ENCODE measurements around the gene SLC35F4.

Gene SLC35F4

GRCh38 chr14:57854571-57854970, 11.3 kb downstream of the SLC35F4 start:
- in situ Hi-C loops (cut with MboI; ENCODE audit: low pct_unique_long_range_greater_than_20kb, low sequenced_read_pairs), result no loop called here
- DNase-seq, result no peak

GRCh38 chr14:57851354-57851753, 14.5 kb downstream of the SLC35F4 start:
- in situ Hi-C loops (cut with MboI; ENCODE audit: low pct_unique_long_range_greater_than_20kb, low sequenced_read_pairs), result no loop called here
- no peak for DNase-seq

GRCh38 chr14:57848786-57849185, 17.1 kb downstream of the SLC35F4 start:
- DNase-seq, result no peak
- in situ Hi-C loops (cut with MboI; ENCODE audit: low pct_unique_long_range_greater_than_20kb, low sequenced_read_pairs), result no loop called here

- in situ Hi-C loops (cut with MboI; ENCODE audit: low pct_unique_long_range_greater_than_20kb, low sequenced_read_pairs), result no loop called here
These were observed 17.5 kb downstream of the SLC35F4 start for GRCh38 chr14:57848353-57848752.

GRCh38 chr14:57847706-57848105, 18.2 kb downstream of the SLC35F4 start:
- in situ Hi-C loops (cut with MboI; ENCODE audit: low pct_unique_long_range_greater_than_20kb, low sequenced_read_pairs), result no loop called here
- DNase-seq, result no peak

More at GRCh38 chr14:57848353-57848752, 17.5 kb downstream of the SLC35F4 start:
- DNase-seq, result no peak

GRCh38 chr14:57847096-57847495, 18.8 kb downstream of the SLC35F4 start:
- in situ Hi-C loops (cut with MboI; ENCODE audit: low pct_unique_long_range_greater_than_20kb, low sequenced_read_pairs), result no loop called here
- DNase-seq, result no peak

GRCh38 chr14:57846596-57846995, 19.3 kb downstream of the SLC35F4 start:
- in situ Hi-C loops (cut with MboI; ENCODE audit: low pct_unique_long_range_greater_than_20kb, low sequenced_read_pairs), result no loop called here
- DNase-seq, result no peak

GRCh38 chr14:57845802-57846531, 19.9 kb downstream of the SLC35F4 start:
- in situ Hi-C loops (cut with MboI; ENCODE audit: low pct_unique_long_range_greater_than_20kb, low sequenced_read_pairs), result no loop called here
- DNase-seq, result no peak

GRCh38 chr14:57845316-57845715, 20.6 kb downstream of the SLC35F4 start:
- DNase-seq, result no peak
- in situ Hi-C loops (cut with MboI; ENCODE audit: low pct_unique_long_range_greater_than_20kb, low sequenced_read_pairs), result no loop called here

- in situ Hi-C loops (cut with MboI; ENCODE audit: low pct_unique_long_range_greater_than_20kb, low sequenced_read_pairs), result no loop called here
- no peak for DNase-seq
These were observed 28.6 kb downstream of the SLC35F4 start for GRCh38 chr14:57837267-57837666.

GRCh38 chr14:57835766-57836165, 30.1 kb downstream of the SLC35F4 start:
- no peak for DNase-seq
- in situ Hi-C loops (cut with MboI; ENCODE audit: low pct_unique_long_range_greater_than_20kb, low sequenced_read_pairs), result no loop called here

- no peak for DNase-seq
- in situ Hi-C loops (cut with MboI; ENCODE audit: low pct_unique_long_range_greater_than_20kb, low sequenced_read_pairs), result no loop called here
These were observed 30.9 kb downstream of the SLC35F4 start for GRCh38 chr14:57834961-57835360.

GRCh38 chr14:57834001-57834598, 31.8 kb downstream of the SLC35F4 start:
- DNase-seq, result no peak
- in situ Hi-C loops (cut with MboI; ENCODE audit: low pct_unique_long_range_greater_than_20kb, low sequenced_read_pairs), result no loop called here

GRCh38 chr14:57833323-57833722, 32.6 kb downstream of the SLC35F4 start:
- DNase-seq, result no peak
- in situ Hi-C loops (cut with MboI; ENCODE audit: low pct_unique_long_range_greater_than_20kb, low sequenced_read_pairs), result no loop called here

- peak; percentile 3 for DNase-seq
- in situ Hi-C loops (cut with MboI; ENCODE audit: low pct_unique_long_range_greater_than_20kb, low sequenced_read_pairs), result no loop called here
These were observed 33.9 kb downstream of the SLC35F4 start for GRCh38 chr14:57831981-57832380.

- DNase-seq, result no peak
- in situ Hi-C loops (cut with MboI; ENCODE audit: low pct_unique_long_range_greater_than_20kb, low sequenced_read_pairs), result no loop called here
These were observed 37.2 kb downstream of the SLC35F4 start for GRCh38 chr14:57828713-57829112.

GRCh38 chr14:57823015-57823660, 42.8 kb downstream of the SLC35F4 start:
- in situ Hi-C loops (cut with MboI; ENCODE audit: low pct_unique_long_range_greater_than_20kb, low sequenced_read_pairs), result no loop called here
- no peak for DNase-seq

GRCh38 chr14:57822081-57822480, 43.8 kb downstream of the SLC35F4 start:
- DNase-seq, result no peak
- in situ Hi-C loops (cut with MboI; ENCODE audit: low pct_unique_long_range_greater_than_20kb, low sequenced_read_pairs), result no loop called here

- DNase-seq, result no peak
- in situ Hi-C loops (cut with MboI; ENCODE audit: low pct_unique_long_range_greater_than_20kb, low sequenced_read_pairs), result no loop called here
These were observed 45.3 kb downstream of the SLC35F4 start for GRCh38 chr14:57820581-57820980.

- in situ Hi-C loops (cut with MboI; ENCODE audit: low pct_unique_long_range_greater_than_20kb, low sequenced_read_pairs), result no loop called here
These were observed 47.4 kb downstream of the SLC35F4 start for GRCh38 chr14:57818511-57818910.

More at GRCh38 chr14:57818511-57818910, 47.4 kb downstream of the SLC35F4 start:
- DNase-seq, result no peak

Data from KBM-7 (cell line).